AG10803 (cell line): Measurements from ENCODE around the gene TECR.
"Not testable (repeated sequence)": the region's sequence is repeated elsewhere in the genome, so short reads cannot be mapped to it uniquely, and the experiment has no call there.

ENCODE experiments used
- DNase-seq: peaks from one replicate; pipeline ENCODE4 v3.0.0; 2010; ENCODE audit warnings: low read depth
- H3K4me3 ChIP-seq: 2 replicates; pipeline ENCODE4 v1.5.1; 2011; ENCODE audit warnings: mild to moderate bottlenecking, low read length, control low read depth
- TF ChIP-seq, protein P1 (sequence below): conservative IDR thresholded peaks from 2 replicates; pipeline ENCODE4 v1.5.1; 2011; ENCODE audit warnings: mild to moderate bottlenecking, low read length, control low read depth, inconsistent platforms

TECR gene

DNA sequence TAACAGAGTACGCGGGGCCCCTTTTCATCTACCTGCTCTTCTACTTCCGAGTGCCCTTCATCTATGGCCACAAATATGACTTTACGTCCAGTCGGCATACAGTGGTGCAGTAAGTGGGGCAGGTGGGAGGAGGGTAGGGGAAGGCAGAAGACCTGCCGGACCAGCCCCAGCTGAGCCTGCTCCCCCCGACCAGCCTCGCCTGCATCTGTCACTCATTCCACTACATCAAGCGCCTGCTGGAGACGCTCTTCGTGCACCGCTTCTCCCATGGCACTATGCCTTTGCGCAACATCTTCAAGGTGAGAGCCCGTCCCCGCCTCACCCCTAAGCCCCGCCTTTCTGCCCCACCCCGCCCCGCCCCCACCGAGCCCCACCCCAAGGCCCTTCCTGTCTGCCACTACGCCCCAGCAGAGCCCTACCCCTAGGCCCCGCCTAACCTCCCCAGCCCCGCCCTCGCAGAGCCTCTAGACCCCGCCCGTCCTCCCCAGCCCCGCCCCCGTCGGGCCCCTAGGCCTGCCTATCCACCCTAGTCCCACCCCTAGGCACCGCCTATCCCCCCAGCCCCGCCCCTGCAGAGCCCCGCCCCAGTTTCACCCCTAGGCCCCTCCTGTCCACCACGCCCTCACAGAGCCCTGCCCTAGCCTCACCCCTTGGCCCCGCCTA lies 34.7 kb downstream of the TECR start:
- DNase-seq: no peak
- H3K4me3 ChIP-seq: no peak overlapping the region
- TF ChIP-seq, protein P1, sequence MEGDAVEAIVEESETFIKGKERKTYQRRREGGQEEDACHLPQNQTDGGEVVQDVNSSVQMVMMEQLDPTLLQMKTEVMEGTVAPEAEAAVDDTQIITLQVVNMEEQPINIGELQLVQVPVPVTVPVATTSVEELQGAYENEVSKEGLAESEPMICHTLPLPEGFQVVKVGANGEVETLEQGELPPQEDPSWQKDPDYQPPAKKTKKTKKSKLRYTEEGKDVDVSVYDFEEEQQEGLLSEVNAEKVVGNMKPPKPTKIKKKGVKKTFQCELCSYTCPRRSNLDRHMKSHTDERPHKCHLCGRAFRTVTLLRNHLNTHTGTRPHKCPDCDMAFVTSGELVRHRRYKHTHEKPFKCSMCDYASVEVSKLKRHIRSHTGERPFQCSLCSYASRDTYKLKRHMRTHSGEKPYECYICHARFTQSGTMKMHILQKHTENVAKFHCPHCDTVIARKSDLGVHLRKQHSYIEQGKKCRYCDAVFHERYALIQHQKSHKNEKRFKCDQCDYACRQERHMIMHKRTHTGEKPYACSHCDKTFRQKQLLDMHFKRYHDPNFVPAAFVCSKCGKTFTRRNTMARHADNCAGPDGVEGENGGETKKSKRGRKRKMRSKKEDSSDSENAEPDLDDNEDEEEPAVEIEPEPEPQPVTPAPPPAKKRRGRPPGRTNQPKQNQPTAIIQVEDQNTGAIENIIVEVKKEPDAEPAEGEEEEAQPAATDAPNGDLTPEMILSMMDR: no peak

DNA sequence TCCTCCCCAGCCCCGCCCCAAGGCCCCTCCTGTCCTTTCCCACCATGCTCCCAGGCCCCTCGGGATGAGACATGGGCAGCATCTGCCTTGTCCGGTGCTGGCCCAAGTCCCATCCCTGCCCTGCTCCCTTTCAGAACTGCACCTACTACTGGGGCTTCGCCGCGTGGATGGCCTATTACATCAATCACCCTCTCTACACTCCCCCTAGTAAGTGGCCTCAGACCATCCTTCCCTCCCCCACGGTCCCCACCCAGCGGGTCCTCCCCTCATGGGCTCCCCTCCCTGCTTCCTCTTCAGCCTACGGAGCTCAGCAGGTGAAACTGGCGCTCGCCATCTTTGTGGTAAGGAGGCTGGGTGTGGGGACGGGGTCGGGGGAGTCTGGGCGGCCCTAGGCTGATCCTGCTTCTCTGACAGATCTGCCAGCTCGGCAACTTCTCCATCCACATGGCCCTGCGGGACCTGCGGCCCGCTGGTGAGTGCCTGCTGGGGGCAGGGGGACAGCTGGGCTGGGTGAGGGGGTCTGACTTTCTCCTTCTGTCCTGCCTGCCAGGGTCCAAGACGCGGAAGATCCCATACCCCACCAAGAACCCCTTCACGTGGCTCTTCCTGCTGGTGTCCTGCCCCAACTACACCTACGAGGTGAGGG lies 35.4 kb downstream of the TECR start:
- not testable (repeated sequence) for H3K4me3 ChIP-seq

DNA sequence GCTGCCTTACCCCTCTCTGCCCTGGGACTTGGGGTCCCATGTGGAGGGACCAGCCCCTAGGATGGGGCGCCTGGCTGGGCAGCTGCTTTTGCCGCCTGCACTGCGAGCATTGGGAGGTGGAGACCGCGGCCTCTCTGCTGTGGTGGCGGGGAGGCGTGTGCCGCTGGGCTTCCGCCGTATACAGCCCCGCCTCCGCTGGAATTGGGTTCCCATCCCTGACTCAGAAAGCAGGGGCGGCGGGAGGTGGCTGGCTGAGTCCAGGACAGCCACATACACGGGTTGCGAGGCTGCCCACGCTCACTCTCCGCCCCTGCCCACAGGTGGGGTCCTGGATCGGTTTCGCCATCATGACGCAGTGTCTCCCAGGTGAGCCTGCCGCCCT lies 35.9 kb downstream of the TECR start:
- DNase-seq: no peak
- H3K4me3 ChIP-seq: no peak overlapping the region
- TF ChIP-seq, protein P1: no peak

More for the DNA sequence above, 35.4 kb downstream of the TECR start:
- not testable (repeated sequence) for DNase-seq

DNA sequence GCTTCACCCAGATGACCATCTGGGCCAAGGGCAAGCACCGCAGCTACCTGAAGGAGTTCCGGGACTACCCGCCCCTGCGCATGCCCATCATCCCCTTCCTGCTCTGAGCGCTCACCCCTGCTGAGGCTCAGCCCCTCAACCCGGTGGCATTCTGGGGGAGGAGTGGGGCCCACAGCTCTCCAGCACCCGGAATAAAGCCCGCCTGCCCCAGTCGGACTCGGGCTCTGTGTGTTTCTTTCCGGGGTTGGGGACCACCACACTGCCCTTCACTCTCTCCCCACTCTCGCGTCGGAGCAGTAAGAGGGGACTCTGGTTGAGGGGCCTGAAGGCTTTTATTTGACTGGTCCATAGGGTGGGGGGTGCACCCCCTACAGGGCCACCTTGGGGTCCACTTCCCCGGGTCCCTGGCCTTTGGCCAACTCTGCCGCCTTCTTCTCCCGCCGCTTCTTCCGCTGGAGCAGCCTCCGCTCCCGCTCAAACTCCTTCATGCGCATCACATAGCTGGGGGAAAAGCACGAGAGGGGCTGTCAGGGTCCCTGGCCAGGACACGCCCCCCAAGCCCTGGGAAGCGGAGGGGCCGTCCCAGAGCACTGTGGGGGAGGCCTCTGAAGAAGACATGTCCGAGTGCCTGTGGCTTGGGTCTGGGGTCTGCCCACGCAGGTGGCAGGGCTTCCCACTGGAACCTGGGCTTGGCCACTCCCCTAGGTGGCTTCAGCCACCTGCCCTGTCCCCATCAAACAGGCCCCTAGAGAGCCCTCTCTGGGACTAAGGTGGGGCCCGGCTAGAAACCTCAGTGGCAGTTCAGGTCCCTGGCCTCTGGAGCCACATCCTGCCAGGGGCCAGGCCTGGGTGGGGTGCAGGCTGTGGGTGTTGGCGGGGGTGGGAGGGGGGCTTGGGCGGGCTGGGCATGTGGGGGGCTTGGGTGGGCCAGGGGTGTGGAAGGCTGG lies 36.6 kb downstream of the TECR start:
- H3K4me3 ChIP-seq: no peak overlapping the region
- DNase-seq: no peak
- TF ChIP-seq, protein P1: no peak

DNA sequence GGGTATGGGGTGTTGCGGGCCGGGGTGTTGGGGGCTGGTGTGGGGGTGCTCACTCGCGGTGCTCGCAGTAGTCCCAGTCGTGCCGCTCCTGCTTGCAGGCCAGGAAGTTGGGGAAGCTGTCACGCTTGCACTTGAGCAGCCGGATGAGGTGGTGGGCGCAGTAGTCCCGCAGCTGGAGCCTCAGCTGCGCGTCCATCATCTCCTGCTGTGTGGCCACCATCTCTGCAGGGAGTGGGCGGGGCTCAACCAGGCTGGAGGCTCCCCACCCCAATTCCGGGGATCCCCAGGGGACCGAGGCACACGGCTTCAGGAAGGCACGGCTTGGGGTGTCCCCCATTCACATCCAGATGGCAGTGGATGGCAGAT lies 37.3 kb downstream of the TECR start:
- H3K4me3 ChIP-seq: no peak overlapping the region
- no peak for DNase-seq
- TF ChIP-seq, protein P1: no peak

DNA sequence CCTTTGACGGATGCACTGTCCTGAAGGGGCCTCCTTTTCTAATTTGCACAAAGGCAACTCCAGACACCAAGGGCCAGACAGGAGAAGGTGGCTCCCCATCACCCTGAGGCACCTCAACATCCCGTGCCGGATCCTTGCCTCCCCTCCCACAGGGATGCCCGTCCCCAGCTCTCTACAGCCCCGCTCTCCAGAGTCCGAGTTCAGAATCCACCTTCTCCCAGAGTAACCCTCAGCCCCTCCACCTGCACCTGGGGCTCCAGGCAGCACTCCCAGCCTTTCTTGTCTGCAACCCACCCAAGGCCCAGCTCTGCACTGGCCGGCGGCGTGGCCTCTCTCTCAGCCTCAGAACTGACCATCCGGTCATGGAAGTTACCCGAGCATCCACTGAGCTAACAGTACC lies 37.7 kb downstream of the TECR start:
- TF ChIP-seq, protein P1: no peak
- DNase-seq: no peak
- no peak overlapping the region for H3K4me3 ChIP-seq

DNA sequence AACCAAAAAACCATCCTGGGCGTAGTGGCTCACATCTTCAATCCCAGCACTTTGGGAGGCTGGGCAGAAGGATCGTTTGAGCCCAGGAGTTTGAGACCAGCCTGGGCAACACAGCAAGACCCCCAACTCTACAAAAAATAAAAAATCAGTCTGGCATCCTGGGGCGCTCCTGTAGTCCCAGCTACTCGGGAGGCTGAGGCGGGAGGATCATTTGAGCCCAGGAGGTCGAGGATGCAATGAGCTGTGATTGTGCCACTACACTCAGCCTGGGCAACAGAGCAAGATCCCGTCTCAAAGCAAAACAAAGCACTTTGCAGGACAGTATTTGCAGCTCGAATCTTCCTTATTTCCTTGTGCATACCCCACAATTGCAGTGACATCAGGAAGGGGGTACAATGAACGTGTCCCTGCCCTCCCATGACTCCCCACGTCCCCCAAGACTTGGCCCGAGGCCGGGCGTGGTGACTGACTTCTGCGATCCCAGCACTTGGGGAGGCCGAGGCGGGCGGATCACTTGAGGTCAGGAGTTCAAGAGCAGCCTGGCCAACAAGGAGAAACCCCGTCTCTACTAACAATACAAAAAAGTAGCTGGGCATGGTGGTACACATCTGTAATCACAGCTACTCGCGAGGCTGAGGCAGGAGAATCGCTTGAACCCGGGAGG lies 41.6 kb downstream of the TECR start:
- no peak for DNase-seq
- TF ChIP-seq, protein P1: no peak
- peak overlapping the region; percentile 80 for H3K4me3 ChIP-seq
